ENCODE data around the gene ST7L.

Gene ST7L

GRCh38 chr1:112544751-112545150 lies 74.2 kb downstream of the ST7L start:
- no peak for DNase-seq (ENCODE audit: low spot score)

DNA sequence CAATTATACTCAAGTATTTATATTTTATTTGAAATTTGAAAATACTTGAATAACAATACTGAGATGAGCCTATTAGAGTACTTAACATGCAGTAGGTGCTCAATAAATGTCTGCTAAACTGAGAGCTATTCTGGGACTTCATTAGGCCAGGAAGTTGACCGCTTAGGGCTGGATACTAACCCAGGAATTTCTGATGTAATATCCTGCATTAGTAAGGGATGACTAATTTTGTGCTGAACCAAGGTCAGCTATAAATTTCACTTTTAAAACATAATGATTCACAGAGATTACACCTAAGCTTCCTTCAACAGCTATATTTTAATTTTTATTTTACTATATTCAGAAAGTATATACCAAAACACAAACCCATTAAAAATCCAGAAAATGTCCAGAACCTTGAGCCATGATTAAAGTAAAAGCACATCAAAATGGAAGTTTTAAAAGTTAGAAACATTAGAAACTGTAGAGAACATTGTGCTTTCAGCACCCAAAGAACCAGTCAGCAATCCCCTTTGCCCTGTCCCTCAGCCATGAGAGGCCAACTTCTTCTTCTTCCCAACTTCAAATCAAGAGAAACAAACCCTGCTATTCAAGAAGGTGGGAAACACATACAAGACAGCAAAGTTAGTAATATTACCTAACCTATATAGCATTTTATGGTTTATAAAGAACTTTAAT lies 74.8 kb downstream of the ST7L start:
- no peak for DNase-seq (ENCODE audit: low spot score)

DNA sequence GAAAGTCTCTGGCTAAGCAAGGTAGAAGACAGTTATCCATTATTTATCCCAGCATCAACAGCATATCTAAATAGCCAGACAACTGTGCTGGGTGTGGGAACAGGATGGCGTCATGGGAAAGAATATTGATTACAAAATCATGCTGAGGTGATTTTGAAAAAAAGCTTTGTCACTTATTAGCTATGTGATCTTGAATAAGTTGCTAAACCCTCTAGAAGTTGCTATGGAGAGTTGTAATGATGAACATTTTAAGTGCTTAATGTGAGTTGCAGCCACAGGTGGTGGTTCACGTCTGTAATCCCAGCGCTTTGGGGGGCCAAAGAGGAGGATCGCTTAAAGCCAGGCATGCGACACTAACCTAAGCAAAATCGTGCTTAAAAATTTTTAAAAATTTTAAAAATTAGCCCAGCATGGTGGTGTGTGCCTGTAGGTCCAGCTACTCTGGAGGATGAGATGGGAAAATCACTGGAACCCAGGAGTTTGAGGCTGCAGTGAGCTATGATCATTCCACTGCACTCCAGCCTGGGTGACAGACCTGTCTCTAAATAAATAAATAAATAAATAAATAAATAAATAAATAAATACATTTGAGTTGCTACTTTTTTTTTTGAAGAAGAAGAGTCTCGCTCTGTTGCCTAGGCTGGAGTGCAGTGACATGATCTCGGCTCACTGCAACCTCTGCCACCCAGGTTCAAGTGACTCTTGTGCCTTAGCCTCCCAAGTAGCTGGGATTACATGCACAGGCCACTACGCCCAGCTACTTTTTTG lies 76.6 kb downstream of the ST7L start:
- DNase-seq (ENCODE audit: low spot score), result no peak

GRCh38 chr1:112541299-112541698 lies 77.6 kb downstream of the ST7L start:
- no peak for DNase-seq (ENCODE audit: low spot score)

DNA sequence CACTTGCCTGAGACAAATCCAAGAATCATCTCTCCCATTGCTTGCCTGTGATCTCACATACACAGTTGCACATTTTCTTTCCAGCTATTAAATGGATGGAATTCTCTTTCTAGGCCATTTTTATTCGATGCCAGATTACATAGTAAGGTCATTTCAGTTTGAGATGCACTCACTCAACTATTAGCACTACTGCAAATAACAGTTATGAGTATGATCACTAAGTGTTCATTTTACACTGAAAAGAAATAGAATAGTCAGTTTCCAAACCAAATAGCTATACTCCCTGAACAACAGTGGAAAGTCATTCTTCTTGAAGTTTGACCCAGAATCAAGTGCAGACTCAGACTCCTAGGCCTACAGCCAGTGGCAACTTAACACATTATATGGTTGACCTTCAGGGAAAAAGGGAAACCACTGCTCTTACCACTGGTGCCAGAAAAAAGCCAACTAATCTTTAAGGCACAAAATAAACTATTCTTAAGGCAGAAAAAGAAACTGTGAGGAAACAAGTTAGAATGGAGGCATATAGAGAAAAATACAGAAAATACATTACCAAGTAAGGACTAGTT lies 78.6 kb downstream of the ST7L start:
- no peak for DNase-seq (ENCODE audit: low spot score)

DNA sequence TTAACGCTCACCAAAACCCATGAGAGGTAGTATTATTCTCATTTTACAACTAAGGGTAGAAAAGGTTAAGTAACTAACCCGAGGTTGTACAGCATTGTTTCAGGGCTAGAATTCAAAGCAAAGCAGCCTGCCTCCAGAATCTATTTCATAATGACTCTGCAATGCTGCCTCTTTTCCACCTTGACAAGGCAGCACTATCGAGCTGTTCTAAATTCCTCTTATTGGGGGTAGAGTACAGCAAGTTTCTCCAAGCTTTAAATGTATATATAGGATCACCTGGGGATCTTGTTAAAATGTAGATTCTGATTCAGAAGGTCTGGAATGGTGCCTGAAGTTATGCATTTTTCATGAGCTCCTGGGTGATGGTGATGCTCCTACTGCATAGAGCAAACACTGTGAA lies 80.1 kb downstream of the ST7L start:
- DNase-seq (ENCODE audit: low spot score), result no peak

- no peak for DNase-seq (ENCODE audit: low spot score)
These were observed 81.5 kb downstream of the ST7L start for GRCh38 chr1:112537456-112537855.

GRCh38 chr1:112536561-112536960 lies 82.4 kb downstream of the ST7L start:
- no peak for DNase-seq (ENCODE audit: low spot score)

DNA sequence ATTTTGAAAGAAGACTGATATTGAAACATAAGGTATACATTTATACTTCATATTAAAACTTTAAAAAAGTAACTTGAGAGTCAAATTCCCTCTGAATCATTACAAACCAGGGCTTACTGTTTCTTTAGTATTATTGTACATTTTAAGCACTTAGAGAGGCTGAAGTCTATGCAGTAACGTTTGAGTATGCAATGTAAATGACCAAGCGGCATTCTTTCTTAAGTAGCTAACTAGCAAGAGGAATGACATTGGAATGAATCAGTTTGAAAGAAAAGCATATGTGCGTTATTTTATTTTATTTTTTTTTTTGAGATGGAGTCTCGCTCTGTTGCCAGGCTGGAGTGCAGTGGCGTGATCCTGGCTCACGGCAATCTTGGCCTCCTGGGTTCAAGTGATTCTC lies 85.9 kb downstream of the ST7L start:
- no peak for DNase-seq (ENCODE audit: low spot score)

DNA sequence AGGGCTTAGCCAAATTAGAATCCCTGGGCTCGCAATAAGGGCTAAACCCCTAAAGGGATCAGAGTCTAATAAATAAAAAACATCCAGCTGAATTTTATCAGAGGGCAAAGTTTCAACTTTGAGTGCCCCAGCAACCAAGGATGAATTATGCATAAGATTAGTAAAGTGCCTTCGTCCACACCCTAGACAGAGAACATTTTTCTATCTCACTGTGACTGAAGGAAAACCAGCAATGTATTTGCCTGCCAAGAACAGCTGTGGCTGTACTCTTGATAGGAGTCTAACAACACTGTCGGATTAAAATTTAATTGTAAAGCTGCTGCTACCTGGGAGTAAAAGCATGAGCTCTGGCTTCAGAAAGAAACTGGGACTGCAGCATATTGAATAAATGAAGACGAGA lies 86.9 kb downstream of the ST7L start:
- DNase-seq (ENCODE audit: low spot score), result no peak

GRCh38 chr1:112530832-112531231 lies 88.1 kb downstream of the ST7L start:
- DNase-seq (ENCODE audit: low spot score), result no peak

GRCh38 chr1:112529301-112529700 lies 89.6 kb downstream of the ST7L start:
- no peak for DNase-seq (ENCODE audit: low spot score)

GRCh38 chr1:112528076-112528475 lies 90.9 kb downstream of the ST7L start:
- no peak for DNase-seq (ENCODE audit: low spot score)

GRCh38 chr1:112527266-112528010 lies 91.5 kb downstream of the ST7L start:
- no peak for DNase-seq (ENCODE audit: low spot score)

- no peak for DNase-seq (ENCODE audit: low spot score)
These were observed 94.0 kb downstream of the ST7L start for GRCh38 chr1:112524986-112525385.

GRCh38 chr1:112524251-112524650 lies 94.7 kb downstream of the ST7L start:
- no peak for DNase-seq (ENCODE audit: low spot score)

DNA sequence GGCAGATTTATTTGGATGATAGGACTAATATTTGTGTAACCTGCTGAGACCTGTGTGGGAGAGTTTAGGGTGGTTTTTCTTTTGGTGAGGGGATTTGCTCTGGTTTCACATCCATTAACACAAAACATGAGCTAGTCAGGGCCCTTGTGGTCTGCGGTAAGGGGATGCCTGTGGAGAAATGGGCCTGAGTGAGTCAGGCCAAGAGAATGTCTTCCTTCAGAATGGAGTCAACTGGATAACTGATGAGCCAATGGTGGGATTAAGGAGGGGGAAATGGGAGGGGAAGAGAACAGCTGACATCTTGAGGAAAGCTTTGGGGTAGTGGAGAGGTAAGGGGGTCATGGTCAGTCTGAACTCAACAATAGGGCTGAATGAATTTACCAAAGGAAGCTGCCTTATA lies 96.3 kb downstream of the ST7L start:
- DNase-seq (ENCODE audit: low spot score), result no peak

DNA sequence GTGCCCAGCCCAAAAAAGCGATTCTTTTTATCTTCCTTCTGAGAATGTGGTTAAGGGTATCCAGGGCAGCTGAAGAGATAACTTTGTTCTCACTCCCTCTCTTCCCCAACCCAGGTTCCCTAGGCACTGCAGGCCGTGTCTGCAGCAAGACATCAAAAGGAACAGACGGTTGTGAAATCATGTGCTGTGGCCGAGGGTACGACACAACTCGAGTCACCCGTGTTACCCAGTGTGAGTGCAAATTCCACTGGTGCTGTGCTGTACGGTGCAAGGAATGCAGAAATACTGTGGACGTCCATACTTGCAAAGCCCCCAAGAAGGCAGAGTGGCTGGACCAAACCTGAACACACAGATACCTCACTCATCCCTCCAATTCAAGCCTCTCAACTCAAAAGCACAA lies 98.8 kb downstream of the ST7L start:
- DNase-seq (ENCODE audit: low spot score), result no peak

DNA sequence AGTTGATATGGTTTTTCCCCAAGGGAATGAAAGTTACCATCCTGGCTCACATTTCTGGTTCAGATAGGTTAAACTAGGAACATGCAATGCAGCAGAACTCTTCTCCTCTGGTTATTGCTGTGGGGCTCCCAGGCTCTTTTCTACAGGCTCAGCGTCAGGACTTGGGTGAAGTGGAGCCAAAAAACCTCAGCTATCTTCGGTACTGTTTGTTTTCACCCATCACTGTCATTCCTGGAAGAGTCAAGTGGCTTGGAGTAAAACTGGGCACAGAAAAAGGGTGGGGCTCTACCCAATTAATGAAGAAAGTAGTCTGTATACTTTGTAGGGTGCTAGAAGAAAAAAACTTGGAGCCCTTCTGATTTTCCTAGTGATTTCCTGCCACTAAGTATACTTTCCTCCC lies 100.8 kb downstream of the ST7L start:
- DNase-seq (ENCODE audit: low spot score), result no peak

- DNase-seq (ENCODE audit: low spot score), result no peak
These were observed 101.3 kb downstream of the ST7L start for GRCh38 chr1:112517646-112518045.

- no peak for DNase-seq (ENCODE audit: low spot score)
These were observed 101.7 kb downstream of the ST7L start for GRCh38 chr1:112517231-112517630.

DNA sequence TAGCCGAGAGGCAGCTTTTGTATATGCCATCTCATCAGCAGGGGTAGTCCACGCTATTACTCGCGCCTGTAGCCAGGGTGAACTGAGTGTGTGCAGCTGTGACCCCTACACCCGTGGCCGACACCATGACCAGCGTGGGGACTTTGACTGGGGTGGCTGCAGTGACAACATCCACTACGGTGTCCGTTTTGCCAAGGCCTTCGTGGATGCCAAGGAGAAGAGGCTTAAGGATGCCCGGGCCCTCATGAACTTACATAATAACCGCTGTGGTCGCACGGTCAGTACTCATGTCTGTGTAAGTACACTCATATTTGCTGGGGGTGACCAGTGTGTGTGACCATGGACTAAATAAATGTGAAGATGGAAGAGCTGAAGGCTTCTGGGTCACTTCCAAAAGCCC lies 102.8 kb downstream of the ST7L start:
- DNase-seq (ENCODE audit: low spot score), result no peak
